Measurements from ENCODE around the gene ADGB.

- TF ChIP-seq CTCF (IDR thresholded peaks at IDR 0.05; ENCODE audit: low read depth, low read length, missing input control) (no peak), JUND (IDR thresholded peaks at IDR 0.05) (no peak), REST (IDR thresholded peaks at IDR 0.05) (no peak), EGR1 (IDR thresholded peaks at IDR 0.05; ENCODE audit: low read depth in 2 of 2) (no peak), RAD21 (IDR thresholded peaks at IDR 0.05) (no peak), GABPA (IDR thresholded peaks at IDR 0.05 in 1 of 2, conservative IDR thresholded peaks at IDR 0.05 in 1 of 2) (no peak), MAX (IDR thresholded peaks at IDR 0.05) (no peak)
These were observed 52.7 kb downstream of the ADGB start for GRCh38 chr6:146651482-146651863.
